Spleen (tissue), 11 donors: Measurements from ENCODE around the gene ZBTB34. TPM values are rescaled to one million over a fixed set of nuclear protein-coding genes. Genes with fewer than 3 reads are reported as not detected.
A peak's percentile ranks its signal among the peaks of the same experiment; 100 is the strongest.

Source experiments
- DNase-seq: peaks from one replicate; pipeline ENCODE4 v3.0.0-alpha.2; 2020
- H3K27ac ChIP-seq, 8 donors: fragments of 200-600 bp; sonication (generic) in 7 of 8; 1 replicate in 4 of 8; 2 replicates in 4 of 8; pipeline versions ENCODE4 v1.5.0 to v1.8.0; 2016 to 2021; ENCODE audit warnings: inconsistent platforms in 4 of 8, mild to moderate bottlenecking in 4 of 8, moderate library complexity in 1 of 8
- H3K27me3 ChIP-seq, 7 donors: fragments of 200-600 bp; sonication (generic) in 6 of 7; replicated peaks in 1 of 7; 1 replicate in 4 of 7; 2 replicates in 3 of 7; pipeline versions ENCODE4 v1.5.0 to v1.8.0; 2016 to 2021; ENCODE audit warnings: inconsistent platforms in 3 of 7, mild to moderate bottlenecking in 1 of 7
- H3K36me3 ChIP-seq, 6 donors: fragments of 200-600 bp; sonication (generic) in 5 of 6; 1 replicate in 4 of 6; 2 replicates in 2 of 6; pipeline versions ENCODE4 v1.5.0 to v1.8.0; 2016 to 2021; ENCODE audit warnings: inconsistent platforms in 2 of 6
- H3K4me1 ChIP-seq, 6 donors: fragments of 200-600 bp; sonication (generic) in 5 of 6; 1 replicate in 3 of 6; 2 replicates in 3 of 6; pipeline versions ENCODE4 v1.5.0 to v1.8.0; 2016 to 2021; ENCODE audit warnings: inconsistent platforms in 3 of 6
- H3K4me3 ChIP-seq, 8 donors: fragments of 200-600 bp; sonication (generic) in 7 of 8; 1 replicate in 4 of 8; 2 replicates in 4 of 8; pipeline versions ENCODE4 v1.5.0 to v1.8.0; 2016 to 2021; ENCODE audit warnings: inconsistent platforms in 4 of 8, mild to moderate bottlenecking in 4 of 8, moderate library complexity in 2 of 8
- H3K9me3 ChIP-seq, 8 donors: fragments of 200-600 bp; sonication (generic) in 7 of 8; 1 replicate in 4 of 8; 2 replicates in 4 of 8; pipeline versions ENCODE4 v1.5.0 to v1.8.0; 2016 to 2021; ENCODE audit warnings: inconsistent platforms in 4 of 8
- POLR2A ChIP-seq, 3 donors: fragments of 450-650 bp; IDR thresholded peaks; one replicate each; pipeline ENCODE4 v1.5.1; 2017; ENCODE audit warnings: antibody characterized with exemption in 3 of 3, mild to moderate bottlenecking in 1 of 3
- POLR2AphosphoS5 ChIP-seq, 3 donors: sonication (generic); formaldehyde crosslinking; IDR thresholded peaks; one replicate each; pipeline ENCODE4 v1.5.1; 2017; ENCODE audit warnings: antibody characterized with exemption in 3 of 3
- WGBS, 5 donors: extraction: QIAGEN DNeasy Blood & Tissue Kit in 3 of 5; methylation state at CpG; one replicate each; pipeline versions ENCODE4 v1.1.5 to v1.1.7; 2013 to 2018; 5-methylcytosine and 5-hydroxymethylcytosine counted together
- intact Hi-C: fragments of 100-400 bp; cut with DNase I; formaldehyde crosslinking; loops from one replicate; pipeline ENCODE4 v1.15.0; 2023; ENCODE audit warnings: low total_unique reads
- polyA plus RNA-seq, 3 donors: library from polyadenylated mRNA; stranded (reverse); fragments of 200-250 nt; gene quantifications; one replicate each; pipeline ENCODE4 v1.2.1, GENCODE V29; 2013
- total RNA-seq, 7 donors: library from RNA; depleted of rRNA in 3 of 7; stranded (reverse); fragments of >200 nt in 3 of 7; fragmentation: NEBNext Ultra II Directional in 4 of 7; extraction: Animal tissue kit (Norgen Biotek cat#: 25700) in 4 of 7; gene quantifications; one replicate each; pipeline versions ENCODE4 v1.1.0 to v1.2.1, GENCODE V29; 2016 to 2021
- TF ChIP-seq, protein P1 (sequence below), 11 experiments: fragments of 200-600 bp in 7 of 11; fragments of 450-650 bp in 4 of 11; sonication (generic) in 4 of 11; IDR thresholded peaks in 8 of 11; conservative IDR thresholded peaks in 3 of 11; 1 replicate in 7 of 11; 2 replicates in 4 of 11; pipeline versions ENCODE4 v1.4.0 to v1.8.0; 2016 to 2021; ENCODE audit warnings: antibody characterized with exemption in 11 of 11, inconsistent platforms in 4 of 11, mild to moderate bottlenecking in 1 of 11
- donor health status: healthy with polysubstance abuse.
- donor health status: DM: no; HTN: no; CAD: no; lungs with moderate emphysema.
- donor health status: DM: no; HTN: no; CAD: no.
- donor health status: Bipolar disorder and iron deficiency.
- donor health status: healthy.
- donor health status: DM: no; HTN: no; CAD: no.
- donor health status: DM: yes; HTN: yes; CAD: no.

Gene ZBTB34
- total and polyA plus RNA-seq, 10 donors = 2.1 to 28.9 (median 15.1) TPM

DNA sequence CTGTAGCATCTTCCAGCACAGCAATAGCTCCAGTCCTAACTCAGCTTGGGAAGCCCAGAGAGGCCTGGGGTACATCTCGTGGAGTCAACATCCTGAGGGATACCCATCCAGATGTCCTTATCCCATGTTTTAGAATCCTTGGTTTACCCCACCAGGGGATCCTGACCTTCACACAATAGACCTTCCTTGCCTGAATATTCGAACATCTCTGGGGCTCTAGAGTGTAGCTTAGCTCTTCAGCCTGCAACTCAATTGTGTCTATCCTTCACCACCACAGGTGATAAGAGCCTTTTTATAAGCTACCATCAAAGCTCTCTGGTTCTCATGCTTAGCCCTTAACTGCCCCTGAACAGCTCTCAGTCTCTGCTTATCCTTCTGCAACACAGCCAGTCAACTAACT, 46.6 kb downstream of the ZBTB34 start:
- no peak overlapping the region for H3K27ac ChIP-seq
- H3K4me3 ChIP-seq = no peak overlapping the region
- H3K9me3 ChIP-seq = peaks cover 0 to 4% (median 1%) of the 10 kb centered on the region in 8 donors
- WGBS, 5 donors = 71 to 84% (median 76%) methylated on average over 2 of the region's 2 CpGs
- peaks cover 0 to 16% (median 0%) of the 10 kb centered on the region in 7 donors for H3K27me3 ChIP-seq
- no peak for DNase-seq
- TF ChIP-seq, protein P1, sequence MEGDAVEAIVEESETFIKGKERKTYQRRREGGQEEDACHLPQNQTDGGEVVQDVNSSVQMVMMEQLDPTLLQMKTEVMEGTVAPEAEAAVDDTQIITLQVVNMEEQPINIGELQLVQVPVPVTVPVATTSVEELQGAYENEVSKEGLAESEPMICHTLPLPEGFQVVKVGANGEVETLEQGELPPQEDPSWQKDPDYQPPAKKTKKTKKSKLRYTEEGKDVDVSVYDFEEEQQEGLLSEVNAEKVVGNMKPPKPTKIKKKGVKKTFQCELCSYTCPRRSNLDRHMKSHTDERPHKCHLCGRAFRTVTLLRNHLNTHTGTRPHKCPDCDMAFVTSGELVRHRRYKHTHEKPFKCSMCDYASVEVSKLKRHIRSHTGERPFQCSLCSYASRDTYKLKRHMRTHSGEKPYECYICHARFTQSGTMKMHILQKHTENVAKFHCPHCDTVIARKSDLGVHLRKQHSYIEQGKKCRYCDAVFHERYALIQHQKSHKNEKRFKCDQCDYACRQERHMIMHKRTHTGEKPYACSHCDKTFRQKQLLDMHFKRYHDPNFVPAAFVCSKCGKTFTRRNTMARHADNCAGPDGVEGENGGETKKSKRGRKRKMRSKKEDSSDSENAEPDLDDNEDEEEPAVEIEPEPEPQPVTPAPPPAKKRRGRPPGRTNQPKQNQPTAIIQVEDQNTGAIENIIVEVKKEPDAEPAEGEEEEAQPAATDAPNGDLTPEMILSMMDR (IDR thresholded peaks at IDR 0.05 in 8 of 11, conservative IDR thresholded peaks at IDR 0.05 in 3 of 11) = no peak
- no peak for TF ChIP-seq POLR2A (IDR thresholded peaks at IDR 0.05)
- TF ChIP-seq POLR2AphosphoS5 (IDR thresholded peaks at IDR 0.05) = no peak
- intact Hi-C loops = no loop called here
- H3K4me1 ChIP-seq = no peaks in the 10 kb centered on the region
- no peaks in the 10 kb centered on the region for H3K36me3 ChIP-seq

DNA sequence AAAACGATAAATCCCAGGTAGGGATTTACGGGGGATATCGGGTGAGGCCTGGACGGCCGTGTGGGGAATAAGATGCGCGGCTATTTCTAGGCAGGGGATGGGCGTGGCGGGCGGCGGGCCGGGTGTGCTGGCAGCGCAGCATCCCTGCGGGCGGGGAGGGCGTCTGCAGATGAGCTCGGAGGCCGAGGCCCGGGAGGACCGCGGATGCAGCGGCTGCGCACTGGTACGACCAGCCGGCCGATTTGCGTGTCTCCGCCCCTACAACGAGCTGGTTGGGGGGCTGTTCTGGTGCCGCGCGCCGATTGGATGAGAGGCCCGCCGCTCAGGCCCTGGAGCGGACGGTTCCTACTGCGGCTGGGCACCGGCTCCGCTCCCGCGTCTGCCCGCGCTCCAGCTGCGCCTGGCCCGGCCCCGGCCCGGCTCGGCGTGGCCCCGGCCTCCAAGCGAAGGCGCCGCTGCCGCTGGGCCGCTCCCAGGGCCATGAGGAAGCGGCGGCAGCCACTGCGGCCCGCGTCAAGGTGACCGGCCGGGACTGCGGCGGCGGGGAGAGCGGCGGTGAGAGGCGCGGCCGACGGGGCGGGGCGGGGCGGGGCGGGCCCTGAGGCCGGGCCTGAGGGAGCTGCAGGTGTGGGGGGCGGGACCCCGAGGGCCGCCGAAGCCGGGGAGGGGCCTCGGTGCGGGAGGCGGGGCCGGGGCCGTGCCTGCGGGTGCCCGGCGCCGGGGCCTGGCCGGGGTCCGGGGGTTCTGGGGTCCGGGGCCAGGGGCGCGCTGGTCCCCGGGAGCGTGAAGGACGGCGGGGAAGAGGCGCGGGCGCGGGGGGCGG, 54.2 kb downstream of the ZBTB34 start, which contains the start of gene RALGPS1:
Gene RALGPS1, plus strand, starts transcription at position 325 of the 823 bp plus-strand sequence. CDS start 47,508 bp downstream, outside the sequence.
- DNase-seq = peak; percentile 98
- WGBS, 5 donors = 0 to 1% (median 1%) methylated on average over 32 to 105 of the region's 105 CpGs
- intact Hi-C loops = no loop called here
- H3K9me3 ChIP-seq = no peaks in the 10 kb centered on the region
- TF ChIP-seq POLR2A (IDR thresholded peaks at IDR 0.05) (peak in 1 of 3 donors; percentile 43), POLR2AphosphoS5 (IDR thresholded peaks at IDR 0.05) (peak in 2 of 3 donors; percentile 80 to 82)
- TF ChIP-seq, protein P1 (IDR thresholded peaks at IDR 0.05 in 8 of 11, conservative IDR thresholded peaks at IDR 0.05 in 3 of 11) = peak in 3 of 11 experiments; percentile 13 to 35 (median 29)
- H3K4me3 ChIP-seq = peak within 1 kb of the TSS; percentile 37 to 92 (median 62)
- no peaks in the 10 kb centered on the region for H3K36me3 ChIP-seq
- peaks cover 0 to 12% (median 0%) of the 10 kb centered on the region in 7 donors for H3K27me3 ChIP-seq
- H3K4me1 ChIP-seq = peaks cover 0 to 17% (median 12%) of the 10 kb centered on the region in 6 donors
- H3K27ac ChIP-seq = peak within 1 kb of the TSS in 7 of 8 donors; percentile 65 to 93 (median 85)

DNA sequence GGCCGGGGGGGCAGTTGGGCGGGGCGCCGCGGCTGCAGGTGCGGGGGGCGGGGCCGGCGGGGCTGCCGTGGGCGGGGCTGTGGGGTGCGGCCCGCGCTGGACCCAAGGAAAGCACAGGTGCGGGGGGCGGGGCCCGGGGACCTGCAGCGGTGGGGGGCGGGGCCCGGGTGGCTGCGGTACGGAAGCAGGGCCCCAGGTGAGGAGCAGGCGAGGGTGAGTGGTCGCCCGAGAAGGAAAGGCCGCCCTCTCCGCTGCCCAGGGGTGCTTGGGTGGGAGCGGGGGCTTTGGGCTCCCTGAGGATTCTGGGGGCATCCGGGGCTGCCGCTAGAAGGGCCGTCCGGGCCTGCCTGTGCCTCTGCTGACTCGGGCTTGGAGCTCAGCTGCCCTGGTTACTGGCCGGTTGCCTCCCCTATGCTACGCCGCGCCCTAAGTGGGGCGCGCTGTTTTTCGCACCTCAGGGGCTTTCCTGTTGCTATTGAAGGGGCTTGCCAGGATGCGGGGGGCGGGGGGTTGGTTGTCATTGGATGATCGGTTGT, 54.9 kb downstream of the ZBTB34 start:
- peak; percentile 91 for DNase-seq
- WGBS, 5 donors = 6 to 16% (median 9%) methylated on average over 21 to 43 of the region's 43 CpGs
- Histone ChIP-seq H3K27ac (peak overlapping the region in 3 of 8 donors; percentile 87 to 93 (median 90)), H3K36me3 (peaks cover 0 to under 1% (median 0%) of the 10 kb centered on the region in 6 donors), H3K27me3 (peaks cover 0 to 12% (median 0%) of the 10 kb centered on the region in 7 donors), H3K4me3 (peak overlapping the region; percentile 37 to 92 (median 62)), H3K4me1 (peaks cover 0 to 17% (median 12%) of the 10 kb centered on the region in 6 donors), H3K9me3 (no peaks in the 10 kb centered on the region)
- intact Hi-C loops = no loop called here
- no peak for TF ChIP-seq POLR2AphosphoS5 (IDR thresholded peaks at IDR 0.05)
- TF ChIP-seq POLR2A (IDR thresholded peaks at IDR 0.05) = no peak
- TF ChIP-seq, protein P1 (IDR thresholded peaks at IDR 0.05 in 8 of 11, conservative IDR thresholded peaks at IDR 0.05 in 3 of 11) = no peak
